LNCaP clone FGC (cell line): Measurements from ENCODE around the gene COBL.

Experiments used
- DNase-seq: peaks from one replicate; pipeline ENCODE4 v3.0.0-alpha.2; 2011; ENCODE audit warnings: low read depth
- H3K4me3 ChIP-seq: 2 replicates; pipeline ENCODE4 v1.5.1; 2011; ENCODE audit warnings: mild to moderate bottlenecking, low read depth, low read length, control low read depth
- TF ChIP-seq, protein P1 (sequence below): IDR thresholded peaks from 2 replicates; pipeline ENCODE4 v1.5.1; 2012; ENCODE audit warnings: mild to moderate bottlenecking; ENCODE audit not compliant: control insufficient read depth, insufficient read depth; ENCODE audit errors: extremely low read depth

The COBL gene

DNA sequence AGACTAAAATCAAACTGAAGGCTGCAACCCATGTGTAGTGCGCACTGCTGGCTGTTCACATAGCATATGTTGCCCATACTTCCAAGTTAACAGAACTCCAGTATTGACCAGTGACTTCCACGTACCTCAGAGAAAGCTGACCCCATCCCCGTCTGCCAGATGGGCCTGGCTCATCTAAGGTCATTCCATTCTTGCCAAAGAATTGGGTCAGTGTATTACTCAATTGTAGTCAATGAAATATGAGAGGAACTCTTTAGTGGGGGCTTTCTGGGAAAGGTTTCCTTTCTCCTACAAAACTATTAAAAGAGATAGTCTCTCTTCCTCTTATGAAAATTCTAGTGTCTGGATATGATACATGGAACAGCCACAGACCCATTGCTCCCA is 238.6 kb downstream of the COBL start:
- DNase-seq: no peak
- TF ChIP-seq, protein P1, sequence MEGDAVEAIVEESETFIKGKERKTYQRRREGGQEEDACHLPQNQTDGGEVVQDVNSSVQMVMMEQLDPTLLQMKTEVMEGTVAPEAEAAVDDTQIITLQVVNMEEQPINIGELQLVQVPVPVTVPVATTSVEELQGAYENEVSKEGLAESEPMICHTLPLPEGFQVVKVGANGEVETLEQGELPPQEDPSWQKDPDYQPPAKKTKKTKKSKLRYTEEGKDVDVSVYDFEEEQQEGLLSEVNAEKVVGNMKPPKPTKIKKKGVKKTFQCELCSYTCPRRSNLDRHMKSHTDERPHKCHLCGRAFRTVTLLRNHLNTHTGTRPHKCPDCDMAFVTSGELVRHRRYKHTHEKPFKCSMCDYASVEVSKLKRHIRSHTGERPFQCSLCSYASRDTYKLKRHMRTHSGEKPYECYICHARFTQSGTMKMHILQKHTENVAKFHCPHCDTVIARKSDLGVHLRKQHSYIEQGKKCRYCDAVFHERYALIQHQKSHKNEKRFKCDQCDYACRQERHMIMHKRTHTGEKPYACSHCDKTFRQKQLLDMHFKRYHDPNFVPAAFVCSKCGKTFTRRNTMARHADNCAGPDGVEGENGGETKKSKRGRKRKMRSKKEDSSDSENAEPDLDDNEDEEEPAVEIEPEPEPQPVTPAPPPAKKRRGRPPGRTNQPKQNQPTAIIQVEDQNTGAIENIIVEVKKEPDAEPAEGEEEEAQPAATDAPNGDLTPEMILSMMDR: no peak
- no peak overlapping the region for H3K4me3 ChIP-seq

GRCh38 chr7:51077316-51077986 is 239.2 kb downstream of the COBL start:
- no peak for DNase-seq
- H3K4me3 ChIP-seq: no peak overlapping the region
- TF ChIP-seq, protein P1: no peak

DNA sequence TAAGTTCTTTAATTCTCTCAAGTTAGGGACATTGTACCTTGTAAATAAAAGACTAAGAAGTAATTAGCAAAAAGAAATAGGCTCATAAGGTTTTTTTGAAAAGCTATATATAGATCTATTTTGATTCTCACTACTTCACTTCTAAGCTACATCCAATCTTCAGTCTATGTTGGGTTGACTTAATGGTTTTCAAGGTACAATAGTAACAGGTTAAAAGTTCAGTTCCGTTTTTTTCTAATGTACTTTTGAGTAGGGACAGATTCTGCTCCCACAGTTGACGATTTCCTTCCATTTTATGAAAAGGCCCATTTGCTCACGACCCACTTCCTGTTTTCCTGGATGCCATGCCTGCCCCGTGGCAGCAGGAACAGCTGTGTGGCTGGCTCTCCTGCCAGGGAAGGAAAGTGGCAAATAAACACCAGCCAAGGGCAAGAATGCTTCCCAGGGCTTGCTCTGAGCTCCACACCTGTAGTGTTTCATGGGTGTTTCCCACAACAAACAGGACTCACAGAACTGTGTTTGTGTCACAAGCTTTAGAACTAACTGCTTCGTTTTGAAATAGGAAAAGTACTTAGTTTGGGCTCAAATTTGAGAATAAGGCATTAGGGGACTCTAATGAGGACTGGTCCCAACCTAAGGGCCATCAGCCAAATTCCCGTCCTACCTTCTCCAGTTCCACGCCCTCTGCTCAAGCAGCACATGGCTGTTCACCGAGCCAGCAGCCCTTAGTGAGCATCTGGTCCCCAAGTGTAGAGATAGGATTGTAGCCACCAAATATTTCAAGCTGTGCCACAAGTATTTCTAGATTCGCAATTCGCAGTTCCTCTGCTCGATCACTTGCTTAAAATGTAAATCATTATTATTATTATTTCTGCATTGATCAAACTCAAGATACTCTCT is 240.7 kb downstream of the COBL start:
- TF ChIP-seq, protein P1: no peak
- H3K4me3 ChIP-seq: no peak overlapping the region
- no peak for DNase-seq

DNA sequence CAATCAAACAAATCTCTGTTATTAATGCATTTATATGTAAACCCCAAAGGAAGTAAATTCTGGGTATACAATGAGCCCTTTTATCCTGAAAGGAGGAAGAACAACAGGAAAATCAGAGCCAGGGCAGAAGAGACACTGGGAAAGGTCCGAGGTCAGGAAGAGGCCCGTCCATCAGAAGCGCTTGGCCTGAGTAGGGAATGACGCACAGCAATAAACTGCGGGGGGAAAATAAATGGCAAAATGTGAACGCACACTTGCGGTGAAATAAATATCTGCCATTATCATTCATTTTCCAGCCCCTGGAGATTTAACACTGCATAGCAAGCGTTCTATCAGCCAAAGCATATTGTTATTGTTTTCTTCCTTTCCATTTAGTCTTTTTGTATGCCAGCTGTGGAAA is 243.4 kb downstream of the COBL start:
- H3K4me3 ChIP-seq: no peak overlapping the region
- TF ChIP-seq, protein P1: no peak
- DNase-seq: no peak

DNA sequence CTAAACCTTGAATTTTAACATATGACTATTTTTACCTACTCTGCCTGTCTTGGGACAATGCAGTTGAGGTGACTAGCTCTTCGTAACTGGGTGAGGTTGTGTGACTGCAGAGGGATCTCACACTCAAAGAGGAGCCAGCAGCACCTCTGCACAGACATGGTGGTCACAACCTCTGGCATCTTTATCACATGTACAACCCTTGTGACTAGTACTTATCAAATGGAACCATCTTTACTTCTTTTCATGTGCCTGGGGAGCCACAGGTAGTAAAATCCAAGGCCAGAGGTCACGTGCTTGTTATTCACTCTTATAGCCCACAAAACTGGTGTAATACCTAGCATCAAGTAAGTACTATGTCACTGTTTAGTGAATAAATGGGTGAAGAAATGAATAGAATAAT is 244.3 kb downstream of the COBL start:
- H3K4me3 ChIP-seq: no peak overlapping the region
- DNase-seq: no peak
- TF ChIP-seq, protein P1: no peak

GRCh38 chr7:51071427-51071826 is 245.2 kb downstream of the COBL start:
- DNase-seq: no peak
- H3K4me3 ChIP-seq: no peak overlapping the region
- TF ChIP-seq, protein P1: no peak
